Activated gamma-delta T cell (primary cell): ENCODE data around the gene GDF9.
A peak's percentile ranks its signal among the peaks of the same experiment; 100 is the strongest.

Source experiments
- DNase-seq: peaks from one replicate; lab custom pipeline; 2025; lab: John Stamatoyannopoulos, UW

GDF9 gene

GRCh38 chr5:132836852-132837251, 29.4 kb downstream of the GDF9 start:
- DNase-seq, result no peak

GRCh38 chr5:132834057-132834456, 32.2 kb downstream of the GDF9 start:
- no peak for DNase-seq

- no peak for DNase-seq
Observed at GRCh38 chr5:132832612-132833011, 33.7 kb downstream of the GDF9 start.

- no peak for DNase-seq
Observed at GRCh38 chr5:132831095-132831860, 35.0 kb downstream of the GDF9 start.

GRCh38 chr5:132830436-132831094, 35.7 kb downstream of the GDF9 start, which contains the start of gene SHROOM1:
SHROOM1 (minus strand) TSS chr5:132830647; CDS start chr5:132826140, 4,507 bp downstream.
- no peak for DNase-seq

- peak; percentile 52 for DNase-seq
Observed at GRCh38 chr5:132829742-132830435, 36.4 kb downstream of the GDF9 start.

- no peak for DNase-seq
Observed at GRCh38 chr5:132828846-132829494, 37.3 kb downstream of the GDF9 start.

- no peak for DNase-seq
Observed at GRCh38 chr5:132827943-132828673, 38.2 kb downstream of the GDF9 start.

GRCh38 chr5:132826424-132827082, 39.7 kb downstream of the GDF9 start:
- DNase-seq, result no peak

GRCh38 chr5:132825834-132826391, 40.4 kb downstream of the GDF9 start:
- no peak for DNase-seq

- DNase-seq, result no peak
Observed at GRCh38 chr5:132825033-132825833, 41.0 kb downstream of the GDF9 start.

GRCh38 chr5:132824426-132824825, 41.8 kb downstream of the GDF9 start:
- no peak for DNase-seq

- DNase-seq, result no peak
Observed at GRCh38 chr5:132823481-132824050, 42.7 kb downstream of the GDF9 start.

- DNase-seq, result no peak
Observed at GRCh38 chr5:132822650-132823480, 43.4 kb downstream of the GDF9 start.

GRCh38 chr5:132821791-132822190, 44.5 kb downstream of the GDF9 start:
- DNase-seq, result no peak

- no peak for DNase-seq
Observed at GRCh38 chr5:132821350-132821749, 44.9 kb downstream of the GDF9 start.

GRCh38 chr5:132820162-132820754, 46.0 kb downstream of the GDF9 start:
- DNase-seq, result no peak

GRCh38 chr5:132819468-132819867, 46.8 kb downstream of the GDF9 start:
- DNase-seq, result no peak
